CD14-positive monocyte (primary cell): ENCODE data around the gene CNGA3. TPM values are rescaled to one million over a fixed set of nuclear protein-coding genes. Genes with fewer than 3 reads are reported as not detected.

Experiments used
- DNase-seq, 3 donors: peaks; one replicate each; pipeline ENCODE4 v3.0.0-alpha.2; 2011 to 2022
- H2AFZ ChIP-seq: 2 replicates; pipeline ENCODE4 v1.6.0; 2012; ENCODE audit warnings: mild to moderate bottlenecking, low read depth, low read length, inconsistent platforms; ENCODE audit not compliant: insufficient read depth, poor library complexity, severe bottlenecking
- H3K27ac ChIP-seq, 2 donors: 1 replicate in 1 of 2; 2 replicates in 1 of 2; pipeline ENCODE4 v1.5.1; 2012 to 2013; ENCODE audit warnings: low read length in 2 of 2, control low read depth in 1 of 2, inconsistent platforms in 1 of 2, low read depth in 1 of 2, mild to moderate bottlenecking in 1 of 2
- H3K27me3 ChIP-seq, 2 donors: one replicate each; pipeline versions ENCODE4 v1.6.0 to v1.6.1; 2011 to 2013; ENCODE audit warnings: low read length in 2 of 2; ENCODE audit not compliant: control insufficient read depth in 2 of 2, insufficient read depth in 2 of 2
- H3K36me3 ChIP-seq, 2 donors: replicated peaks in 1 of 2; 1 replicate in 1 of 2; 2 replicates in 1 of 2; pipeline versions ENCODE4 v1.5.1 to v1.6.1; 2012 to 2013; ENCODE audit warnings: low read length in 2 of 2, control low read depth in 1 of 2, inconsistent platforms in 1 of 2, mild to moderate bottlenecking in 1 of 2; ENCODE audit not compliant: insufficient read depth in 2 of 2, control insufficient read depth in 1 of 2
- H3K4me1 ChIP-seq, 2 donors: 1 replicate in 1 of 2; 2 replicates in 1 of 2; pipeline versions ENCODE4 v1.5.1 to v1.6.1; 2012 to 2013; ENCODE audit warnings: low read length in 2 of 2, control low read depth in 1 of 2, inconsistent platforms in 1 of 2, mild to moderate bottlenecking in 1 of 2, moderate library complexity in 1 of 2; ENCODE audit not compliant: insufficient read depth in 2 of 2, control insufficient read depth in 1 of 2
- H3K4me2 ChIP-seq: replicated peaks from 2 replicates; pipeline ENCODE3; 2012; ENCODE audit warnings: low read length, moderate library complexity, mild to moderate bottlenecking; ENCODE audit not compliant: poor library complexity, severe bottlenecking; ENCODE audit errors: extremely low read depth
- H3K4me3 ChIP-seq, 3 experiments: fragments of 200-600 bp in 1 of 3; sonication (generic) in 1 of 3; replicated peaks in 1 of 3; 1 replicate in 2 of 3; 2 replicates in 1 of 3; pipeline ENCODE4 v1.5.1; 2011 to 2013; ENCODE audit warnings: low read length in 3 of 3, mild to moderate bottlenecking in 3 of 3, control low read depth in 2 of 3, low read depth in 2 of 3, inconsistent platforms in 1 of 3, moderate library complexity in 1 of 3
- H3K79me2 ChIP-seq: 2 replicates; pipeline ENCODE4 v1.6.0; 2012; ENCODE audit warnings: mild to moderate bottlenecking, control low read depth, inconsistent platforms, low read length, moderate library complexity; ENCODE audit not compliant: insufficient read depth
- H3K9ac ChIP-seq: 2 replicates; pipeline ENCODE4 v1.6.0; 2017; ENCODE audit warnings: low read length, mild to moderate bottlenecking; ENCODE audit not compliant: insufficient read depth, poor library complexity, severe bottlenecking
- H3K9me3 ChIP-seq, 2 donors: replicated peaks in 1 of 2; 1 replicate in 1 of 2; 2 replicates in 1 of 2; pipeline versions ENCODE4 v1.5.1 to v1.6.1; 2012 to 2013; ENCODE audit warnings: low read length in 2 of 2, control low read depth in 1 of 2; ENCODE audit not compliant: control insufficient read depth in 1 of 2, insufficient read depth in 1 of 2
- H4K20me1 ChIP-seq: 2 replicates; pipeline ENCODE4 v1.6.0; 2012; ENCODE audit warnings: mild to moderate bottlenecking, low read length, control low read depth, moderate library complexity; ENCODE audit not compliant: insufficient read depth
- H3K27ac Mint-ChIP-seq, 7 donors: one replicate each; pipeline ENCODE4 v1.8.0; 2020; ENCODE audit warnings: mild to moderate bottlenecking in 7 of 7, mixed read lengths in 7 of 7, moderate library complexity in 6 of 7, inconsistent platforms in 2 of 7
- H3K27me3 Mint-ChIP-seq, 3 donors: one replicate each; pipeline ENCODE4 v1.8.0; 2021 to 2022; ENCODE audit warnings: low read depth in 3 of 3, mild to moderate bottlenecking in 3 of 3, mixed read lengths in 3 of 3, moderate library complexity in 3 of 3, inconsistent platforms in 1 of 3
- H3K36me3 Mint-ChIP-seq, 2 donors: one replicate each; pipeline ENCODE4 v1.8.0; 2020; ENCODE audit warnings: mixed read lengths in 2 of 2, inconsistent platforms in 1 of 2, mild to moderate bottlenecking in 1 of 2
- H3K4me1 Mint-ChIP-seq: one replicate; pipeline ENCODE4 v1.8.0; 2020; ENCODE audit warnings: mild to moderate bottlenecking, mixed read lengths
- H3K4me3 Mint-ChIP-seq, 2 donors: one replicate each; pipeline ENCODE4 v1.8.0; 2020; ENCODE audit warnings: mild to moderate bottlenecking in 2 of 2, mixed read lengths in 2 of 2, moderate library complexity in 1 of 2
- H3K9me3 Mint-ChIP-seq, 7 donors: one replicate each; pipeline ENCODE4 v1.8.0; 2020 to 2022; ENCODE audit warnings: mixed read lengths in 7 of 7, mild to moderate bottlenecking in 6 of 7, moderate library complexity in 6 of 7, inconsistent platforms in 2 of 7
- CTCF ChIP-seq: fragments of 200-600 bp; IDR thresholded peaks from one replicate; pipeline ENCODE4 v1.8.0; 2022; ENCODE audit warnings: antibody characterized with exemption, mild to moderate bottlenecking
- WGBS: methylation state at CpG from one replicate; pipeline ENCODE4 v1.1.5; 2013; ENCODE audit warnings: missing lambda C conversion rate; ENCODE audit not compliant: insufficient coverage; 5-methylcytosine and 5-hydroxymethylcytosine counted together
- intact Hi-C, 2 donors: fragments of 100-400 bp; cut with micrococcal nuclease; formaldehyde crosslinking; loops; one replicate each; pipeline versions ENCODE4 v1.15.0 to v1.15.1; 2023
- polyA plus RNA-seq, 3 donors: library from polyadenylated mRNA; depleted of rRNA in 1 of 3; unstranded in 2 of 3; stranded (reverse) in 1 of 3; fragments of 300-500 nt in 2 of 3; fragments of >200 nt in 1 of 3; fragmentation: Illumina TruSeq in 2 of 3; gene quantifications; 1 replicate in 2 of 3; 2 replicates in 1 of 3; pipeline ENCODE4 v1.2.3, GENCODE V29; 2012 to 2021

The CNGA3 gene
- polyA plus RNA-seq, 3 donors = not detected

GRCh38 chr2:98395977-98396376 lies 49.7 kb downstream of the CNGA3 start:
- no peak for DNase-seq
- H3K4me3 Mint-ChIP-seq = no peak overlapping the region
- peaks cover 0 to 19% of the 10 kb centered on the region in 2 donors for H3K27me3 ChIP-seq
- no peak for TF ChIP-seq CTCF
- no peaks in the 10 kb centered on the region for H4K20me1 ChIP-seq
- no peaks in the 10 kb centered on the region for H3K36me3 Mint-ChIP-seq
- H3K9me3 ChIP-seq = no peaks in the 10 kb centered on the region
- intact Hi-C loops = no loop called here
- no peaks in the 10 kb centered on the region for H3K36me3 ChIP-seq
- no peak overlapping the region for H3K27ac ChIP-seq
- peaks cover 4% of the 10 kb centered on the region for H3K4me1 Mint-ChIP-seq
- 93% methylated on average over 4 of the region's 6 CpGs for WGBS
- H3K4me3 ChIP-seq = no peak overlapping the region
- H3K9me3 Mint-ChIP-seq = peaks cover 0 to 2% (median 0%) of the 10 kb centered on the region in 7 donors
- H3K79me2 ChIP-seq = no peaks in the 10 kb centered on the region
- H3K4me1 ChIP-seq = no peaks in the 10 kb centered on the region
- no peak overlapping the region for H2AFZ ChIP-seq
- H3K9ac ChIP-seq = no peak overlapping the region
- H3K27me3 Mint-ChIP-seq = peaks cover 8 to 20% (median 15%) of the 10 kb centered on the region in 3 donors
- no peak overlapping the region for H3K4me2 ChIP-seq
- H3K27ac Mint-ChIP-seq = no peak overlapping the region

GRCh38 chr2:98396745-98397355 lies 50.6 kb downstream of the CNGA3 start:
- H2AFZ ChIP-seq = no peak overlapping the region
- no peak overlapping the region for H3K4me3 Mint-ChIP-seq
- TF ChIP-seq CTCF = no peak
- H3K4me2 ChIP-seq = no peak overlapping the region
- peaks cover 4% of the 10 kb centered on the region for H3K4me1 Mint-ChIP-seq
- no peak overlapping the region for H3K4me3 ChIP-seq
- no peak for DNase-seq
- H3K4me1 ChIP-seq = no peaks in the 10 kb centered on the region
- H3K27ac Mint-ChIP-seq = no peak overlapping the region
- H3K79me2 ChIP-seq = no peaks in the 10 kb centered on the region
- no peaks in the 10 kb centered on the region for H3K36me3 Mint-ChIP-seq
- H3K9me3 Mint-ChIP-seq = peaks cover 0 to 2% (median 0%) of the 10 kb centered on the region in 7 donors
- H3K27me3 Mint-ChIP-seq = peaks cover 15 to 28% (median 16%) of the 10 kb centered on the region in 3 donors
- H4K20me1 ChIP-seq = no peaks in the 10 kb centered on the region
- H3K27me3 ChIP-seq = peaks cover 2 to 24% of the 10 kb centered on the region in 2 donors
- H3K27ac ChIP-seq = no peak overlapping the region
- no peak overlapping the region for H3K9ac ChIP-seq
- WGBS = 96% methylated on average over 20 of the region's 23 CpGs
- intact Hi-C loops = no loop called here
- H3K36me3 ChIP-seq = no peaks in the 10 kb centered on the region
- no peaks in the 10 kb centered on the region for H3K9me3 ChIP-seq
